Panc1 (cell line): ENCODE measurements around the gene SEMA3G. TPM values are rescaled to one million over a fixed set of nuclear protein-coding genes. Genes with fewer than 3 reads are reported as not detected.

Experiments
- ATAC-seq: fragments of 200-7000 bp; cut with Tn5 transposase; 2 replicates; pipeline ENCODE4 v1.9.1; 2020; ENCODE audit warnings: mild to moderate bottlenecking, moderate library complexity
- BruUV-seq: library from RNA; stranded (reverse); fragments of 400-500 nt; replicated peaks from 2 replicates; lab custom pipeline; 2021; lab: Mats Ljungman, UMichigan
- CTCF ChIA-PET: fragments of 300-600 bp; sonication (Branson Sonifier 250); formaldehyde crosslinking; loops from one replicate; lab custom pipeline; 2022; ENCODE audit warnings: antibody characterized with exemption; lab: Charles Lee
- POLR2A ChIA-PET: fragments of 300-600 bp; sonication (Branson Sonifier 250); formaldehyde crosslinking; loops from one replicate; lab custom pipeline; 2022; ENCODE audit warnings: antibody characterized with exemption; lab: Charles Lee
- DNase-seq: peaks from one replicate; pipeline ENCODE4 v3.0.0-alpha.2; 2010; ENCODE audit warnings: low read depth, low spot score
- H3K27ac ChIP-seq: 2 replicates; pipeline ENCODE4 v1.5.1; 2011; ENCODE audit warnings: mild to moderate bottlenecking, low read length, inconsistent platforms
- H3K27me3 ChIP-seq: fragments of 200-500 bp; sonication (Bioruptor generic); 2 replicates; pipeline ENCODE4 v1.6.0; 2014; ENCODE audit warnings: low read length, inconsistent platforms; ENCODE audit not compliant: control insufficient read depth, insufficient read depth
- H3K36me3 ChIP-seq: fragments of 200-500 bp; sonication (Bioruptor generic); 2 replicates; pipeline ENCODE4 v1.5.1; 2014; ENCODE audit warnings: inconsistent platforms, mild to moderate bottlenecking, low read length, moderate library complexity; ENCODE audit not compliant: control insufficient read depth, insufficient read depth
- H3K4me1 ChIP-seq: 2 replicates; pipeline ENCODE4 v1.5.1; 2011; ENCODE audit warnings: inconsistent platforms, mild to moderate bottlenecking, low read length, moderate library complexity; ENCODE audit not compliant: control insufficient read depth, insufficient read depth
- H3K4me3 ChIP-seq, 2 experiments: 2 replicates each; pipeline ENCODE4 v1.5.1; 2011 to 2012; ENCODE audit warnings: low read depth in 2 of 2, low read length in 2 of 2, mild to moderate bottlenecking in 2 of 2, inconsistent platforms in 1 of 2, moderate library complexity in 1 of 2
- H3K9me3 ChIP-seq: fragments of 200-500 bp; sonication (Bioruptor generic); 2 replicates; pipeline ENCODE4 v1.5.1; 2014; ENCODE audit warnings: low read depth, mild to moderate bottlenecking, inconsistent platforms, low read length, moderate library complexity; ENCODE audit not compliant: control insufficient read depth, insufficient read depth
- POLR2AphosphoS5 ChIP-seq: IDR thresholded peaks from 2 replicates; pipeline ENCODE4 v1.6.1; 2012; ENCODE audit warnings: mild to moderate bottlenecking, low read depth, low read length, moderate library complexity
- REST ChIP-seq, 2 experiments: IDR thresholded peaks; 2 replicates each; pipeline ENCODE4 v1.6.1; 2011 to 2012; ENCODE audit warnings: low read depth in 2 of 2, control low read depth in 1 of 2, low read length in 1 of 2, mild to moderate bottlenecking in 1 of 2, moderate library complexity in 1 of 2; ENCODE audit not compliant: insufficient read depth in 1 of 2
- SIN3A ChIP-seq: IDR thresholded peaks from 2 replicates; pipeline ENCODE4 v1.6.1; 2012; ENCODE audit warnings: low read depth, mild to moderate bottlenecking, low read length, moderate library complexity, borderline replicate concordance; ENCODE audit not compliant: insufficient read depth
- TCF7L2 ChIP-seq: IDR thresholded peaks from 2 replicates; pipeline ENCODE4 v1.6.1; 2011; ENCODE audit warnings: mild to moderate bottlenecking, low read depth, low read length, inconsistent platforms
- in situ Hi-C: cut with HindIII; loops from 2 replicates; pipeline ENCODE4 v1.10.0; 2016; ENCODE audit warnings: low sequenced_read_pairs, low pct_unique_long_range_greater_than_20kb
- intact Hi-C: fragments of 100-400 bp; cut with micrococcal nuclease; formaldehyde crosslinking; loops from one replicate; pipeline ENCODE4 v1.10.0; 2022; ENCODE audit not compliant: unreplicated experiment
- total RNA-seq: library from RNA; stranded (reverse); gene quantifications from one replicate; pipeline ENCODE4 v1.2.1, GENCODE V29; 2021; ENCODE audit not compliant: unreplicated experiment
- TF ChIP-seq, protein P1 (sequence below): fragments of 450-650 bp; IDR thresholded peaks from 2 replicates; pipeline ENCODE4 v1.5.1; 2017; ENCODE audit warnings: mild to moderate bottlenecking

SEMA3G gene
- total RNA-seq, 1 experiment from 2014 or later, result 1.6 TPM

DNA sequence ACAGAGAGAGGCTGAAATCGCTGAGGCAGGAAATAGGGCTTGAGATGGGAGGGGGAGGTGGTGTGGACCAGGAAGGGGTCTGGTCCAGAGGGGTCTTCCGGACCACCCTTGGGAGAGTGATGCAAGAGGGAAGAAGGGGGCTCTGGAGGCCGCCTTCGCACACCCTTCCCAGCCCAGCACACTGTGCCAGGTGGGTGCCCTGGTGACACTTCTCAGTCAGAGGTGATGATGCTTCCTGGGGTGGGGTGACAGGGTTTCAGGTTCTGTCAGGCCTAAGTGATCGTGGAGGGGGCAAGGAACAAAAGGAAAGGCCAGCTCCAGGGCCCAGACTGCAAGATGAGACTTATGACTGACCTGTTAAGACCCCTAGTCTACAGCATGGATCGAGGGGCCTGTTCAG is 12.7 kb downstream of the SEMA3G start:
- POLR2A ChIA-PET, result no interaction called here
- Histone ChIP-seq H3K4me3 (no peak overlapping the region), H3K36me3 (no peaks in the 10 kb centered on the region), H3K27ac (no peak overlapping the region), H3K4me1 (no peaks in the 10 kb centered on the region), H3K9me3 (no peaks in the 10 kb centered on the region), H3K27me3 (no peaks in the 10 kb centered on the region)
- in situ Hi-C loops, result no loop called here
- intact Hi-C loops, result no loop called here
- TF ChIP-seq REST (IDR thresholded peaks at IDR 0.05; ENCODE audit: insufficient read depth in 1 of 2, low read depth in 2 of 2, low read length in 1 of 2) (no peak), POLR2AphosphoS5 (no peak), TCF7L2 (no peak), SIN3A (no peak)
- TF ChIP-seq, protein P1, sequence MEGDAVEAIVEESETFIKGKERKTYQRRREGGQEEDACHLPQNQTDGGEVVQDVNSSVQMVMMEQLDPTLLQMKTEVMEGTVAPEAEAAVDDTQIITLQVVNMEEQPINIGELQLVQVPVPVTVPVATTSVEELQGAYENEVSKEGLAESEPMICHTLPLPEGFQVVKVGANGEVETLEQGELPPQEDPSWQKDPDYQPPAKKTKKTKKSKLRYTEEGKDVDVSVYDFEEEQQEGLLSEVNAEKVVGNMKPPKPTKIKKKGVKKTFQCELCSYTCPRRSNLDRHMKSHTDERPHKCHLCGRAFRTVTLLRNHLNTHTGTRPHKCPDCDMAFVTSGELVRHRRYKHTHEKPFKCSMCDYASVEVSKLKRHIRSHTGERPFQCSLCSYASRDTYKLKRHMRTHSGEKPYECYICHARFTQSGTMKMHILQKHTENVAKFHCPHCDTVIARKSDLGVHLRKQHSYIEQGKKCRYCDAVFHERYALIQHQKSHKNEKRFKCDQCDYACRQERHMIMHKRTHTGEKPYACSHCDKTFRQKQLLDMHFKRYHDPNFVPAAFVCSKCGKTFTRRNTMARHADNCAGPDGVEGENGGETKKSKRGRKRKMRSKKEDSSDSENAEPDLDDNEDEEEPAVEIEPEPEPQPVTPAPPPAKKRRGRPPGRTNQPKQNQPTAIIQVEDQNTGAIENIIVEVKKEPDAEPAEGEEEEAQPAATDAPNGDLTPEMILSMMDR, result no peak
- CTCF ChIA-PET, result interaction anchor here (3.1 kb wide), 1 partner anchor 14 kb away, joined by 9 read pairs; no protein-coding TSS in a partner anchor
- DNase-seq (no peak), ATAC-seq (no peak)
- no TSS peak for BruUV-seq

GRCh38 chr3:52431459-52432223 is 13.3 kb downstream of the SEMA3G start:
- Histone ChIP-seq H3K4me3 (no peak overlapping the region), H3K27ac (no peak overlapping the region), H3K36me3 (no peaks in the 10 kb centered on the region), H3K9me3 (no peaks in the 10 kb centered on the region), H3K27me3 (no peaks in the 10 kb centered on the region), H3K4me1 (no peaks in the 10 kb centered on the region)
- ATAC-seq (no peak), DNase-seq (no peak)
- BruUV-seq, result no TSS peak
- in situ Hi-C loops, result no loop called here
- ChIA-PET CTCF (interaction anchor here (3.1 kb wide), 1 partner anchor 14 kb away, joined by 9 read pairs; no protein-coding TSS in a partner anchor), POLR2A (interaction anchor here (0.5 kb wide), 1 partner anchor 16 kb away, joined by 3 read pairs; no protein-coding TSS in a partner anchor)
- TF ChIP-seq REST (IDR thresholded peaks at IDR 0.05; ENCODE audit: insufficient read depth in 1 of 2, low read depth in 2 of 2, low read length in 1 of 2), result no peak
- TF ChIP-seq, protein P1, result no peak
- intact Hi-C loops, result no loop called here
